ENCODE data around the gene CASP14.

GRCh38 chr19:15099017-15099582 is 49.8 kb downstream of the CASP14 start:
- TF ChIP-seq CTCF (IDR thresholded peaks at IDR 0.05), result no peak
- TF ChIP-seq POLR2A (IDR thresholded peaks at IDR 0.05), result no peak
